ENCODE results near the gene DPP7.

DNA sequence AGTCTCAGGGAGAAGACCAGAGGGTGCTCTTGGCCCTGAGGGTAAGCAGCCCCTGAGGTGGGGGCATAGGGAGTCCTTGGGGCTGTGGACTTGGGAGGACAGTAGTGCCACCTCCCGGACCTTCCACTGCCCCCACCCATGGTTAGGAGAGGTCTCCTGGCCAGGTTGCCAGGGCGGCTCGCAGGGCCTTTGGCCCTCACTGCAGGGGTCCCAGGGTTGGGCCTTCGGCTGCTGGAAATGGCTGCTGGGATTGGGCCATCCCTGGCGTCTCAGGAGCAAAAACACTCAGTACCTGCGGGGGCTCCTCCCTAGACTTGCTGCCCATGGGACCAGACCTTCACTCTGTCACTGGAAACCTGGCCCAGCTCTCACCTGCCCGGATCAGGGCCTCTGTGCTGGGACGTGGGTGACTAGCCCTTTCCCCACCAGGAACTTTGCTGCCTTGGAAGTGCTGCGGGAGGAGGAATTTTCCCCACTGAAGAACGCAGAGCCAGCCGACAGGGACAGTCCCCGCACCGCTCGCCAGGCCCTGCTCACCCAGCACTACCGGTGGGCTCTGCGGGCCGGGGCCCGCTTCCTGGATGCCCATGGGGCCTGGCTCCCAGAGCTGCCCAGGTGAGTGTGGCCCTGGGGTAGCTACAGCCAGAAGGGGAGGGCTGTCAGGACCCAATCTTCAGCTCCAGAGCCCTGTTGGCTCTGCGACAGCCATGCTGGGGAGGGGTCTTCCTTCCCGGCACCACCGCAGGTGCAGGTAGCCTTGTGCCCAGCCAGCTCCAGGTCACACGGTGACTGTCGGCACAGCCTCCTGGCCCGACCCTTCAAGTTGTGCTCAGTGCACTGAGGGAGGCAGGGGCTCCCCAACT is 34.0 kb downstream of the DPP7 start:
- TF ChIP-seq POLR2AphosphoS5 (IDR thresholded peaks at IDR 0.05; ENCODE audit: low read depth, low read length) (no peak), TAF1 (IDR thresholded peaks at IDR 0.05; ENCODE audit: borderline replicate concordance, insufficient read depth, low read length) (no peak), SIN3A (IDR thresholded peaks at IDR 0.05; ENCODE audit: borderline replicate concordance, insufficient read depth, low read length) (no peak), FOXP2 (optimal IDR thresholded peaks at IDR 0.05; ENCODE audit: borderline replicate concordance, extremely low read depth, extremely low read length, insufficient read depth) (no peak)

Measured in PFSK-1 (cell line).